Kidney tubule cell (primary cell): ENCODE measurements around the gene SERP2.

Source experiments
- DNase-seq: peaks from one replicate; pipeline ENCODE4 v3.0.0-alpha.2; 2018; ENCODE audit warnings: low spot score

The SERP2 gene

DNA sequence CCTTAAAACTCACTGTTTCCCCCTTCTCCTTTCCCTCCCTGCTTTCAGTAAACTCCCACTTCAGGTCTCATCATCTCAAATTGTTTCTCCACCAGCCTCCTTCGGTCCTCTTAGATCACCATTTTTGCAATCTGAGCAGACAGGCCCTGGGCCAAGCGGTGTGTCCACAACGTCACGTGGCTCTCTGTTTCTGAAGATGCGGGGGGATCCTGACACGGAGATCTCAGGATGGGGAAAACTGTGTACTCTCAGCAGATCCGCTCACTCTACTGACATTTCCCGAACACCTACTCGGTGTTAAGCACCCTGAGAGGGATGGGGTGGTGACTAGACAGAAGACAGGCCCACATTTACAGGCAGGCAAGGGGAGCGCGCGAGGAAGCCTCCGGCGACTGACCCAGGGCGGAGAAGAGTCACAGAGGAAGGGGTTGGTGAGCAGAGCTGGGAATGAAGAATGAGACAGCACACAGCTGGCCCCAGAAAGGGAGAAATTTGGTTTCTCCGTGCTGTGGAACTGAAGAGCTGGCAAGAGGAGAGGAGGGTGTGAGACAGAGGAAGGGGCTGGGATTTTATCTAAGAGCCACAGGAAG, 38.8 kb downstream of the SERP2 start:
- DNase-seq: no peak

DNA sequence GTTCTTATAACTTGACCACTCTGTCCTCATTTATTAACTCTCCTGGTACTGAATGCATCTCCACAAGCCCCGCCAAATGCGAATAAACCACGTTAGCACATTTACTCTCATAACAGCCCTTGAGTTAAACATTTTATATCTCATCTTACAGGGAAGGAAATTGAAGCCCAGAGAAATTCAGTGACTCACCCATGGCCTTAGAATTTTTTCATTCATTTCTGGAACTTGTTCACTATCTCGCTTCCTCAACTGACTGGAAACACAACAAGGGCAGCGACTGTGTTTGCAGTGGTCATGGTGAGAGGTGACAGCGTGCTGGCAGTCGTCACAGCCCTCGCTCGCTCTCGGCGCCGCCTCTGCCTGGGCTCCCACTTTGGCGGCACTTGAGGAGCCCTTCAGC, 39.5 kb downstream of the SERP2 start:
- no peak for DNase-seq

DNA sequence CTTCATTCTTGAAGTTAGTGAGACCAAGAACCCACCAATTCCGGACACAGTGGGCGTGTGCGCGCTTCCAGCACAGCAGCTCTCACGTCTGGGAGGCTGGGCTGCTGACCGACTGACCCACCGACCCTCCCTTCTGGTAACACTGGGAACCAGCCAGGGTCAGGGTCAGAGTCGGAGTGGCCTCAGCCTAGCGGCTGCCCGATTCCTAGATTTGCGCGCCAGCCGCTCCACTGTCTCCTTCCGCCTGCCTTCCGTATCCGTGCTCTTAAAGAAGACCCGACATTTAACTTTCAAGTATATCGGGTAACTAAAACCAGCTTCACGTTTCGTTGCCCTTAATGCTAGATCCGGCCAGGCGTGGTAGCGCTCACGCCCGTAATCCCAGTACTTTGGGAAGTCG, 41.1 kb downstream of the SERP2 start:
- peak; percentile 20 for DNase-seq

DNA sequence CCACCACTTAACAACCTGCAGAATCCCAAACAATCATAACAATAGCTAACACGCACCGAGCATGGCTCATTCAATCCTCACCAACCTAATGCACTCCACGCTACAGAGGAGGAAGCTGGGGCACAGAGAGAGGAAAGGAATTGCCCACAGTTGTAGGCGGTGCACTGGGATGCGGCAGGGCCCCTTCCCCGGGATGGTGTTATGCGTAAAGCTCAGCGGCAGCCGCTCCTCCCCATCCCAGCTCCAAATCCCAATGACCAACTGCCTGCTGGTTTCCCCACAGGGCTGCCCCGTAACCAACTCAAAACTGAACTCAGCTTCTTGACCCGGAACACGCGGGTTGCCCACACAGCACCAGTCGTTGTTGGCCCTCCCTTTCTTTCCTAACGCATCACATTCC, 42.2 kb downstream of the SERP2 start:
- no peak for DNase-seq

DNA sequence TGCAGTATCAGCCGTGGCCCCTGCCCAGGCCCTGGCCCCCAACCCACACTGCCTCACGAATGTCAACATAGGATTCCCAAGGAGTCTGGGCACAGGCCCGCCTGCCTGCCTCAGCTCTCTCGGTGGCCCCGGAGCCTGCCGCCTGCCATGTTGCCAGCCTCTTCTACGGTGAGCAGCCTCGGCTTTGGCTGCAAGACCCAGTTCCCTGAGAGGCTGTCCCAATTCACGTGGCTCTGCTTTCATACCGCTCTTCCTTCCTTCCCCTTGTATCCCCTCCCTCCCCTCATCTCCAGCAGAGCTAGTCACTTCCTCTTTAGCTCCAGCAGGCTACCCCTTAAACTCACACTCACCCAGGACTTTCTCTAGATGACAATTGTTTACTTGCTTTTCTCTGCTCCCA, 42.7 kb downstream of the SERP2 start:
- no peak for DNase-seq

DNA sequence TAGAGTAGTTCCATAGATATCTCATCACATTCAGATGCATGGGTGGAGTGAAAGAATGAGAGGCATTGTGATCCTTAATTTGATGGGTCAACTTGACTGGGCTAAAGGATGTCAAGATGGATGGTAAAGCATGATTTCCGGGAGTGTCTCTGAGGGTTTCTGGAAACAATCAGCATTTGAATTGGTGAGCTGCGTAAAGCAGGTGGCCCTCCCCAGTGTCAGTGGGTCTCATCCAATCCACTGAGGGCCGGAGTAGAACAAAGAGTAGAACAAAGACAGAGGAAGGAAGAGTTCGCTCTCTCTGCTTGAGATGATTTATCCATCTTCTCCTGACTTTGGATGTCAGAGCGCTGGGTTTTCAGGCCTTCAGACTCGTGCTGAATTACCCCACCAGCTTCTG, 43.1 kb downstream of the SERP2 start:
- no peak for DNase-seq

DNA sequence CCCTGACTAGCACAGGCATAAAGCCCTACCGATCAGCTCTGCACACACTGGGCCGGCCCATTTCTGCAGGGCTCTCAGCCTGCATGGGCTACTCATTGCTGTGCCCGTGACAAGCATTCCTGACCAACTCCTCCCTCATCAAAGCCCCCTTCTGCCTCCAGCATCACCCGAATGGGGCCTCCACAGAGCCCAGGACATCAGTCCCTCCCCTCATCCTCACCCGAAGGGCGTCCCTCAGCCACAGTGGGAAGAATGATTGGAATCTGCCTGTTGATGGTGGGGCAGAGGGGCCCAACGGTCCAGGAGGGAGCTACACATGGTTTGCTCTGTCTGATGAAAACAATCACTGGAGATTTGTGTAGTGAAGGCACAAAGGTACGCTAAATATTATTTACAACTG, 43.8 kb downstream of the SERP2 start:
- DNase-seq: no peak

DNA sequence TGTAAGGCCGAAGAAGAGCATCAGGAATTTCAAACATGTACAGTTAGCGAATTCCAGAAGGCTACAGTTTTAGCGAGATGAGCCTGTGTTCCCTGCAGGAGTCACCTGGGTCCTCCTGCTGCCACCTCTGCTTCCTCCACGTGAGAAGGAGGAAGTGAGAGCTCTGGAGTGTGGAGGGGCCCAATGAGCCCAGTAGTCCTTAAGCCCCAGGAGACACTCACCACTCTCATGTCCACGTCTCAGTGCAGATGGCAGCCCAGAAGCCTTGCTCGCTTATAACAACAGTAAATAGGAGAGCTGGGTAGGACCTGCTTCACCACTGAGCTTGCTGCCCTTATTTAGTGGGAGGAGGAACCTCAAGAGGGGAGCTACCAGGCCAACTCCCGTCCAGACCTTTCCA, 44.3 kb downstream of the SERP2 start:
- DNase-seq: no peak

DNA sequence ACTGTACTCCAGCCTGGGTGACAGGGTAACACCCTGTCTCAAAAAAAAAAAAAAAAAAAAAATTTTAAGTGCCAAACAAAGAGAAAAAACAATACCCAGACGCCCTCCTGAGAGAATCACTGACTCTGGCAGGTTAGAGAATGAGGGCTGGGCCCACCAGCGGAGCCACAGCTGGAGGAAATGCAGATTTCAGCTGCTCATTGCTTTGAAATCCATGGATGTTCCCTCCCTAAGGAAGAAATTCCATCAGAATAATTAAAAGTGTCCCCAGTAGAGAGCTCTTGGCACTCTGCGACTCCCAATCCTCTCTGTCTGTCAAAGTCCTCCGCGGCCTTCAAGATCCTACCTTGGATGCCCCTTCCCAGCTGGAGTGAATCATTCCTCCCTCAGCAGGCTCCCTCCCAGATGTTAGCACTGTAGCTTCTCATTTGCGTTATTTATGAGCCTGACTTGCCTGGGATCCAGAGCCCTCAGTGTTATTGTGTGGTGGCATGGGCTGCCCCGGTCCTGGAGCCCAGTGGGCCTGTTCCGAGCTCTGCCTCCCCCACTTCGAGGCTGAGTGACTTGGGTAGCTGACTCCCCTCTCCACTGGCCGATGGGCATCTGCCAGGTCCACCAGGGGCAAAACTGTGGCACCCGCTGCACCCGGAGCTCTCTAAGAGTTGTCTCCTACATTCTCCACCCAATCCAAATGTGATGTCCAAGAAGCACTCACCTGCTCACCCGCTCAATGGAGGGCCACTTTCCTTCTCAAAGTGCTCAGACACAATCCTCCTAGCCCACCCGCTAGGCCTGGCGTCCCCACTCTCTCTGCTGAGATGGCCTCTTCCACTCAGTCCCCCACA, 47.0 kb downstream of the SERP2 start:
- DNase-seq: no peak

DNA sequence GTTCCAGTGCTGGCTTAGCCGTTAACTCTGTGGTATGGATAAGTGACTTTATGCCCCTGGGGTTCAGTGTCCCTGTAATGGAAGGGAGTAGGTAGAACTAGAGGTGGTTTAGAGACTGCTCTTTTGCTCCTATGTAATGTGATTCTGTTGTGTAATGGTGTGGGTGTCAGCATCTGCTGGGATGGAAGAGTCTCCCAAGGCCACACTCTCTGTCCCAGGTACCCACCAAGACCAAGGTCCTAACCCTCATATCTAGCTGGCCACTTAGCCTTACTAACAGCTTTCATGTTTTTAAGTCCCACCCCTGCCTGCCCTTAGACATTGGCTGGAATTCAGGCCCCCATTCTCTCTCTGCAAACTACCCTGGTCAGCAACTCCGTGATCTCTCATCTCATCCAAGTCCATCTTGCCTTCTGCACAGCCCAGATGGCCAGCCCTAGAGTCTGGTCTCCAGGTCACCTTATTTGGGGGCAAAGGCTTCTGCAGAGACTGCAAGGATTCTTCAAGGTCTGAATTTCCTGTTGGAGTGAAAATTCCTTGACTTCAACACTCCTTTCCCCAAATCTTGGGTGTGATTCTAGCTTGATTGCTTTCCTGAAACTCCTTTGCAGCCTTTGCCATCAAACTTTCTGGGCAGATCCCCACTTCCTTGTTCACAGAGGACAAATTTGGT, 48.4 kb downstream of the SERP2 start:
- no peak for DNase-seq

DNA sequence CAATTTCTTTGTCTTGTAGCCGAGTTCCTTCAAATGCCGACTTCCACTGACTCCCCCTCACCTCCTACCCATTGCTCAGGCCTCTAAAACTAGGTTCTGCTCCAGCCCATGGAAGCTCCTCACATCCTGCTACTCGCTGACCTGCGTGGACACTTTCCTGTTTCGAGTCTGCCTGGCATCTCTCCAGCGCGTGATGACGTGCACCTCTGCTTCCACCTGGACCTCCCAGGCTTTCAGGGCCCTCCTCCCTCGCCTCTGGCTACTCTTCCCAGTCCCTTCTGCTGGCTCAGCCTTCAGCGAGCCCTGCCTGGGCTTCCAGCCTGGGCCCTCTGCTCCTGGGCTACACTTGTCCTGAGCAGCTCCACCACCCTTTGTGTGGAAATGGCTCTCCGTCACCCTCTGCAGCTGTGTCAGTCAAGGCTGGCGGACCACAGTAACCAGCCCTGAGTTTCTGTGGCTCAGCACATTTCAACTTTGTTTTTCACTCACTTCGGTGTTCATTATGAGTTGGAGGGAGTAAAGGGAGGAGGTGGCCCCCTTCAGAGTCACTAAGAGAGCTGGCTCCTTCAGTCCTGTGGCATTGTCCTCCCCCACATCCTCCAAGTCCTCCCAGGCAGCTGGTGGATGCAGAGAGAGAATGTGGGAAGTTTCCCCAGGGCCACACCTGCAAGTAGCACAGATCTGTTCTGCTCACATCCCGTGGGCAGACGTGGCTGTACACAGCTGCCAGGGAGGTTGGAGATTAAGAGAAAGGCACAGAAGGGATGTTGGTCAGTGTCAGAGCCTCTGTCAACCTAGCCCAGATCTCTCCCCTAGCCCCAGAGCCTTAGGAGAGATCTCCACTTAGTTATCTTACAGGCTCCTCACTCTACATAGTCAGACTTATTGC, 49.4 kb downstream of the SERP2 start:
- DNase-seq: no peak

DNA sequence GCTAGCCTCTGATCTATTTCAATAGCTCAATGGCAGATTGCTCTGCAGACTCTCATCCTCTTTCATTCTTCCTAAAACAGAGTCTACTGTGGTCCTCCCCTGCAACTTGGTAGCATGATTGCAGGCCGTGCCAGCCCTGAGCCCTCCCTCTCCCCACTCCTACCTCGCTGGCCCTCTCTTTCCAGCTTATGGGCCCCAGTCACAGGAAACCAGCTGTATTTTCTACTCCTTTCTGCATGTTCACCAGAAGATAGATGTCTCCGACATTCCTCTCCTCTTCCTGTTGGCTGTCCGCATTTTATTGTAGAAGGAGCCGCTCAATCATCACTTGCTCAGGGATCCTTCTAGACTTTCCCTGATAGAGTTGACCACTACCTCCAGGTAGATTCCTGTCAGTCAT, 50.2 kb downstream of the SERP2 start:
- no peak for DNase-seq

DNA sequence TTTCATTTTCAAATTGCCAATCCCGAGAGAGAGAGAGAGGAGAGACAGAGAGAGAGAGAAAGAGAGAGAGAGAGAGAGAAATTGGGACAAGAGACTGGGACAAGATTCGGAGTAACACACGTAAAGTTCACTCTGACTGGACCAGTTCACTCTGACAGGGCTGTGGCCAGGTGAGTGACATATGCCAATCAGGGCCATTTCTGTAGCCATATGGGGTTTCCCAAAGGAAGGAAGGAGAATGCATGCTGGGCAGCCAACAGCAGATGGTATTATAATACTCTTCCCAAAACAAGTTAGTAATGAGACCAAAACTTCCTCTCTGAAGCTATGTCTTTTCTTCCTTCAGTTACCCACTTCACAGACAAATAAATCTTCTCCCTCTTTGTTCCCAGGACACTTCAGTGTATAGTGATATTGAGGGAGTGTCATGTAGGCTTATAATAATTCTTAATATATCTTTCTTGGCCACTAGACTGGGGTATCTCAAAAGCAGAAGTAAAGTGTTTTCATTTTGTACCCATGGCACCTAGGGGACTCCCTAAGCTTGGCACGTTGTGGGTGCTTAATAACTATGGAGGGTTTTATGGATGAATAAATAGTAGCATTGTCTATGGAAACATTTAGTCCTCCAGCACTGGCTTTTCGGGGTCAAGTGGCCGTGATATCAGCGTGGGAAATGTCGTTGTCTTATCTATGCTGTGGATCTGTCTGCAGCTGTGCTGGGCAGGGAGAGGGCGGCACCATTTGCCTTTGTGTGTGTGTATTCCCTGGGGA, 51.6 kb downstream of the SERP2 start:
- DNase-seq: no peak

DNA sequence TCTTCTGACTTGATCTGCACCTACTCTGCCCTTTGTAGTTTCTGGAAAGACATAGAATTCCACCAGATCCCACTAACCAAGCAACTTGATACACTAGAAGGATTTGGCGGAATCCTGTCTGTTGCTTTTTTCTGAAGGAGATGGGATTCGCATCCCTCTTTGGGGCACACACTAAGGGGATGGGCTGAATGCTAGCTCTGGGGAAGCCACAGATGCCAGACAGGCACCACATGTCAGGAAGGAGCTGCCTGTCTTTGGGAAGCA, 52.1 kb downstream of the SERP2 start:
- no peak for DNase-seq

DNA sequence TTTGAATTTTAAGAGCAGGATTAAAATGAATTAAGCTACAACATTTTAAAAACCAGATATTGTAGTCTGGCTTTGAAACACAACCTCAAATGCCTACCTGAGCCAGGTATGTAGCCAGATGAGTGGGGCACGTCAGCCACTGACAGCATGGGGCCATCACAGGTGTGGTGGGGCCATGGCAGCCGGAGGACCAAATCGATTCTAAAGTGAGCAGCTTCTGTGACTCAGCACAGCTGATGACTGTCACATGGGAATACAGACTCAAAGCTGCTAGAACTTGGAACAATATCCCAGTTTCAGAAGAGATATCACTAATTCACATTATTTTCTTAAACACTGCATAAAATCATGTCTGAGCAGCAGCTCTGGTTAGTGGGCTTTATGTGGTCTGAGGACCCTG, 52.8 kb downstream of the SERP2 start:
- DNase-seq: no peak

DNA sequence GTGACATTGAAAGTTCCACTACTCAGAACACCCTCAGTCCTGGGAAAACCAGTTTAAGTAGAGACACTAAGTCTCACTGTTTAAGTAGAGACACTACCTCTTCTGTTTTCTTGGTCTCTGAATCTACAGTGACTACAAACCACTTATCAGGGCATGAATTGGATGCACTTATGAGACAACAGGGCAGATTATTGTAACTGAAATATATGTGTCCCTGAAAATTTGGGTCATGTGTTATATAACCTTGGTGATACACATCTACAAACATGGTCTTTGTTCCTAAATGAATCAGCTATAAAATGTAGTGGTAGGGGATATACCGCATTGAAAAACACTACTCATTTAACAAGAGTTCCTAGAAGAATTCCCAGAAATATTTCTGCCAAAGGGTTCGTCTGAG, 55.7 kb downstream of the SERP2 start:
- no peak for DNase-seq

DNA sequence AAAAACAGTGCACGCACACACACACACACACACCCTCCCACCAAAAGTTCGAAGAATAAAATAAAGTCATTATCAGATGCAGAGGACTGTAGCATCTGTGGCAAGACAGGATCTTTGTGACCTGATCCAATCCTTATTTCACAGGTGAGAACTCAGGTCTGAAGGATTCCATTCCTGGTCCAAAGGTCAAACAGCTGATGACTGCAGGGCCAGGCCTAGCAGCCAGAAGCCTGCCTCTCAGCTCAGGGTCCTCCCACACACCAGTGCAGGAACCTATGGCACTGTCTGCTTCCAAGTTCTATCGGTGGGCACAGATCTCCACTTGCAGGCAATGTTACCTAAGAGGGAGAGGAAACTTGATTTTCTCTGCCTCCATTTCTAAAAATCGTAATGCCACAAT, 57.5 kb downstream of the SERP2 start:
- DNase-seq: no peak

DNA sequence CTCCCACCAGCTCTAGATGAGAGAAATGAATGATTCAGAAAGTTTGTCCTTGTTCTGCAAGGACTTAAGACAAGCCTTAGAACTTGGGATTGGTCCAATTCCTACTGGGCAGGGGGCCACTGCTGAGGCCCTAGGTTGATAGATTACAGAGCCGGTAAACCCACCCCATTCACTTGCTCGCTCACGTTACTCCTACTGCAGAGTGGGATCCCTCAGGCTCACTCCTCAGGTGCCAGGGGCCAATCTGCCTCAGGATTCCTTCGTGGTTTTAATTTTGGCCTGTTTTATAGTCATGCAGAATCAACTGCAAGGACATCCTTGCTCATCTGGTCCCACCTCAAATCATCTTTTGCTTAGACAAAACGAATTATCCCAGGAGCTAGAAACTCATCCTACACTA, 59.0 kb downstream of the SERP2 start:
- DNase-seq: no peak

DNA sequence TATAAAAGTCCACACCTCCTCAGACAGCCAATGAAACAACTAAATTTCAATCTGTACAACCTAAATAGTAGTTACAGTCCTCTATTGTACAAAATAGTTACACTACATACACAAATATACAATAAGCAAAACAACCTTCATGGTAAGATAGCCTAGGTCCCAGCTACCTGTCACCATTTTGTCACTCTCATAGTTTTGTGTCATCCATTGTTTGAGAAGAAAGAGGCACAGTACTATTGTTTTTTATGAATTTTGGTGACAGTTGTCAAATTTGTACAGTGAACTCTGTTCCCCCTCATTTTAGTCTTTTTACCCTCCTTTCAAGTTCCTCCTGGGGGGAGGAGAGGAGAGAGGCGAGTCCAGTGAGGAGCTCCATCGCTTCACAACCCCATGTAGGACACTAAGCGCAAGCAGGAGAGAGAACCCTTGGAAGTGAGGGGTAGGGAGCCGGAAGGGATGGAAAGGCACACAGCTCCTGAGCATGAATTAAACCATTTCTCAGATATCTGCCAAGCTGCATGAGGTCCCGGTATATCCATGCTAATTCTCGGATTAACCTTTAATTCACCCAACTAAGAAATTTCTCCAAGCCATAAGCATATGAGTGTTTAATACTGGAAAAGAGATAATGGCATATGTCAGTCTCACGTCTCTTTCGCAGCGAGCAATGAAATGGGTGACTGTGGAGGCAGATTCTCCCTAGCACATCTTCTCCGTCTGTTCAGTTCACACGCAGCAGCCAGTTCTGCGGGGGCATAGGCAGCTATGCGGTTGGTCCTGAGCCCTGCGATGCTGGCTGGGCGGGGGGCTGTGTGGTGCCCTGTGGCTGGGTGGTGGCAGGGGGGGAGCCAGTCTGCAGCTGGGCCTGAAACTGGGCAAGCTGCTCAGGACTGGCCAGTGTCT, 60.5 kb downstream of the SERP2 start:
- DNase-seq: no peak

DNA sequence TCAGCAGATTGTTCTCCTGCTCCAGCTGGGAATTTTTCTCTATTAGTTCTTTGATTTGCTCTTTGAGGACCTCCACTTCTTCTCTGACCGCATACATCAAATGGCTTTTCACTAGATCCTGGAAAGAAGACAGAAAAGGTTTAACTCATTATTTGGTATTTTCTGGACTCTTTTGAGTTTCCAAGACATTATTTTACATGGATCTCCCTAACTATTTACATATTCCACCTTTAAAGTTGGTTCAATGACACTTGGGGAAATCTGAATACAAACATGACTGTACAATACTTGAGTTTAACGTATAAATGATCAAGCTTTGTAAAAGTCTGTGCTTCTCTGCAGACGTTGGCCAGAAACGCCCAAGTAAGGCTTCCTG, 61.1 kb downstream of the SERP2 start:
- no peak for DNase-seq
